ENCODE data around the gene ARID3A. TPM values are rescaled to one million over a fixed set of nuclear protein-coding genes. Genes with fewer than 3 reads are reported as not detected.

The ARID3A gene
- total RNA-seq, 1 experiment from 2014 or later: 239 TPM

GRCh38 chr19:934197-934840 lies 8.5 kb downstream of the ARID3A start:
- Histone ChIP-seq H3K27me3 (replicated peaks; ENCODE audit: control insufficient read depth, insufficient read depth, low read length) (no peaks in the 10 kb centered on the region), H3K4me1 (peaks cover 14% of the 10 kb centered on the region), H3K36me3 (ENCODE audit: control insufficient read depth, insufficient read depth, low read length) (peaks cover 5% of the 10 kb centered on the region), H3K9me3 (no peaks in the 10 kb centered on the region), H3K4me3 (ENCODE audit: low read depth, low read length) (no peak overlapping the region)
- no peak overlapping the region for H3K27ac Mint-ChIP-seq (ENCODE audit: unreplicated experiment)
- ChIA-PET CTCF (no interaction called here), POLR2A (no interaction called here)
- H3K27me3 Mint-ChIP-seq (ENCODE audit: insufficient read depth, unreplicated experiment): no peaks in the 10 kb centered on the region
- H3K4me3 Mint-ChIP-seq (ENCODE audit: unreplicated experiment): no peak overlapping the region
- TF ChIP-seq, protein P1, sequence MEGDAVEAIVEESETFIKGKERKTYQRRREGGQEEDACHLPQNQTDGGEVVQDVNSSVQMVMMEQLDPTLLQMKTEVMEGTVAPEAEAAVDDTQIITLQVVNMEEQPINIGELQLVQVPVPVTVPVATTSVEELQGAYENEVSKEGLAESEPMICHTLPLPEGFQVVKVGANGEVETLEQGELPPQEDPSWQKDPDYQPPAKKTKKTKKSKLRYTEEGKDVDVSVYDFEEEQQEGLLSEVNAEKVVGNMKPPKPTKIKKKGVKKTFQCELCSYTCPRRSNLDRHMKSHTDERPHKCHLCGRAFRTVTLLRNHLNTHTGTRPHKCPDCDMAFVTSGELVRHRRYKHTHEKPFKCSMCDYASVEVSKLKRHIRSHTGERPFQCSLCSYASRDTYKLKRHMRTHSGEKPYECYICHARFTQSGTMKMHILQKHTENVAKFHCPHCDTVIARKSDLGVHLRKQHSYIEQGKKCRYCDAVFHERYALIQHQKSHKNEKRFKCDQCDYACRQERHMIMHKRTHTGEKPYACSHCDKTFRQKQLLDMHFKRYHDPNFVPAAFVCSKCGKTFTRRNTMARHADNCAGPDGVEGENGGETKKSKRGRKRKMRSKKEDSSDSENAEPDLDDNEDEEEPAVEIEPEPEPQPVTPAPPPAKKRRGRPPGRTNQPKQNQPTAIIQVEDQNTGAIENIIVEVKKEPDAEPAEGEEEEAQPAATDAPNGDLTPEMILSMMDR (IDR thresholded peaks at IDR 0.05; ENCODE audit: insufficient read depth in 1 of 2, low read depth in 1 of 2, low read length in 1 of 2, severe bottlenecking in 1 of 2, unreplicated experiment in 1 of 2): no peak
- H3K9me3 Mint-ChIP-seq (ENCODE audit: unreplicated experiment): no peaks in the 10 kb centered on the region
- no peaks in the 10 kb centered on the region for H3K4me1 Mint-ChIP-seq (ENCODE audit: low read depth, unreplicated experiment)
- intact Hi-C loops (cut with micrococcal nuclease; ENCODE audit: unreplicated experiment): no loop called here
- no TSS peak for BruUV-seq (replicated peaks)
- DNase-seq: no peak
- H3K36me3 Mint-ChIP-seq (ENCODE audit: insufficient read depth, unreplicated experiment): peaks cover 96% of the 10 kb centered on the region

DNA sequence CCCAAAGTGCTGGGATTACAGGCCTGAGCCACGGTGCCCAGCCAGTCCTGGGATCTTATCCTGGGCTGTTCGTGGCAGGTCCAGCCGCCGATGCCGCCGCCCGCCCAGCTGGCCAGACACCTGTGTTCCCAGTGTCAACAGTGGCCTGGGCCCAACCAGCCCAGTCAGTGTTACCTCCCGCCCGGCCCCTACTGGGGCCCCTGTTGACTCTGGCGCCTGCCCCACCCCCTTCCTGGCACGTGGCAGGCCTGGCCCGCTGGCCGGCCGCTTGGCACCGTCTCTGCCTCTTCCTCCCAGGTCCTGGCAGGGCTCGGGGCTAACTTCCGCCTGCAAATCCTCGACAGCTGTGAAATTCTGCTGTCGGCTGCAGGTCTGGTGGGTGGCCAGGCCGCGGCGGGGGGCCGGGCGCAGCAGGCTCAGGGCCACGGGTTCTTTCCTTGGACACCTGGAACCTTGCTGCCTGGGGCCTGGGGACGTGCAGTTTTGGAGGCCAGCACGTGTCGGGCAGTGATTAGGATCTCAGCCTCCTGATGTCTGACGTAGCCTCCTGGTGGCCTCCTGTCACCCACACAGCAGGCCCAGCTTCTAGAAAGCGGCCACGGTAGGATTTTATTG lies 9.1 kb downstream of the ARID3A start:
- TF ChIP-seq, protein P1 (IDR thresholded peaks at IDR 0.05; ENCODE audit: insufficient read depth in 1 of 2, low read depth in 1 of 2, low read length in 1 of 2, severe bottlenecking in 1 of 2, unreplicated experiment in 1 of 2): no peak
- no peak for DNase-seq
- POLR2A ChIA-PET: no interaction called here
- H3K4me3 ChIP-seq (ENCODE audit: low read depth, low read length): no peak overlapping the region
- H3K27ac Mint-ChIP-seq (ENCODE audit: unreplicated experiment): no peak overlapping the region
- peaks cover 5% of the 10 kb centered on the region for H3K36me3 ChIP-seq (ENCODE audit: control insufficient read depth, insufficient read depth, low read length)
- intact Hi-C loops (cut with micrococcal nuclease; ENCODE audit: unreplicated experiment): no loop called here
- H3K4me1 ChIP-seq: peaks cover 14% of the 10 kb centered on the region
- BruUV-seq (replicated peaks): no TSS peak
- H3K27me3 ChIP-seq (replicated peaks; ENCODE audit: control insufficient read depth, insufficient read depth, low read length): no peaks in the 10 kb centered on the region
- no peaks in the 10 kb centered on the region for H3K27me3 Mint-ChIP-seq (ENCODE audit: insufficient read depth, unreplicated experiment)
- no peak overlapping the region for H3K4me3 Mint-ChIP-seq (ENCODE audit: unreplicated experiment)
- CTCF ChIA-PET: no interaction called here
- H3K9me3 ChIP-seq: no peaks in the 10 kb centered on the region
- no peaks in the 10 kb centered on the region for H3K4me1 Mint-ChIP-seq (ENCODE audit: low read depth, unreplicated experiment)
- H3K36me3 Mint-ChIP-seq (ENCODE audit: insufficient read depth, unreplicated experiment): peaks cover 97% of the 10 kb centered on the region
- H3K9me3 Mint-ChIP-seq (ENCODE audit: unreplicated experiment): no peaks in the 10 kb centered on the region

DNA sequence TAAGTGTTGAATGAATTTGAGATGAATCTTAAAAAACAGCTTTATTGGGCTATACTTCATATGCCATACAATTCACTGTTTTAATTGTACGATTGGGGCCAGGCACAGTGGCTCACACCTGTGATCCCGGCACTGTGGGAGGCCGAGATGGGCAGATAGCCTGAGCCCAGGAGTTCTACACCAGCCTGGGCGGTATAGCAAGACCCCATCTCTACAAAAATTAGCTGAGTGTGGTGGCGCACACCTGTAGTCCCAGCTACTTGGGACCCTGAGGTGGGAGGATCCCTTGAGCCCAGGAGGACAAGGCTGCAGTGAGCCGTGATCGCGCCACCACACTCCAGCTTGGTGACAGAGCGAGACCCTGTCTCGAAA lies 10.3 kb downstream of the ARID3A start:
- H3K9me3 ChIP-seq: no peaks in the 10 kb centered on the region
- H3K4me3 Mint-ChIP-seq (ENCODE audit: unreplicated experiment): no peak overlapping the region
- peaks cover 4% of the 10 kb centered on the region for H3K36me3 ChIP-seq (ENCODE audit: control insufficient read depth, insufficient read depth, low read length)
- no peaks in the 10 kb centered on the region for H3K4me1 Mint-ChIP-seq (ENCODE audit: low read depth, unreplicated experiment)
- ChIA-PET POLR2A (no interaction called here), CTCF (no interaction called here)
- intact Hi-C loops (cut with micrococcal nuclease; ENCODE audit: unreplicated experiment): no loop called here
- BruUV-seq (replicated peaks): no TSS peak
- no peaks in the 10 kb centered on the region for H3K9me3 Mint-ChIP-seq (ENCODE audit: unreplicated experiment)
- H3K36me3 Mint-ChIP-seq (ENCODE audit: insufficient read depth, unreplicated experiment): peaks cover 93% of the 10 kb centered on the region
- H3K27ac Mint-ChIP-seq (ENCODE audit: unreplicated experiment): no peak overlapping the region
- H3K4me1 ChIP-seq: peaks cover 10% of the 10 kb centered on the region
- TF ChIP-seq, protein P1 (IDR thresholded peaks at IDR 0.05; ENCODE audit: insufficient read depth in 1 of 2, low read depth in 1 of 2, low read length in 1 of 2, severe bottlenecking in 1 of 2, unreplicated experiment in 1 of 2): no peak
- no peak overlapping the region for H3K4me3 ChIP-seq (ENCODE audit: low read depth, low read length)
- no peak for DNase-seq
- no peaks in the 10 kb centered on the region for H3K27me3 ChIP-seq (replicated peaks; ENCODE audit: control insufficient read depth, insufficient read depth, low read length)
- H3K27me3 Mint-ChIP-seq (ENCODE audit: insufficient read depth, unreplicated experiment): no peaks in the 10 kb centered on the region
